Uterus (tissue), 2 donors: ENCODE measurements around the gene CLCN5.

Experiments
- POLR2A ChIP-seq, 2 donors: fragments of 450-650 bp; IDR thresholded peaks; one replicate each; pipeline ENCODE4 v1.6.1; 2016; ENCODE audit warnings: antibody characterized with exemption in 2 of 2, mild to moderate bottlenecking in 1 of 2, moderate library complexity in 1 of 2
- TF ChIP-seq, protein P1 (sequence below), 4 experiments: fragments of 200-600 bp in 2 of 4; fragments of 450-650 bp in 2 of 4; sonication (generic) in 2 of 4; IDR thresholded peaks; one replicate each; pipeline ENCODE4 v1.5.1; 2016 to 2019; ENCODE audit warnings: antibody characterized with exemption in 4 of 4, mild to moderate bottlenecking in 2 of 4, moderate library complexity in 1 of 4

DNA sequence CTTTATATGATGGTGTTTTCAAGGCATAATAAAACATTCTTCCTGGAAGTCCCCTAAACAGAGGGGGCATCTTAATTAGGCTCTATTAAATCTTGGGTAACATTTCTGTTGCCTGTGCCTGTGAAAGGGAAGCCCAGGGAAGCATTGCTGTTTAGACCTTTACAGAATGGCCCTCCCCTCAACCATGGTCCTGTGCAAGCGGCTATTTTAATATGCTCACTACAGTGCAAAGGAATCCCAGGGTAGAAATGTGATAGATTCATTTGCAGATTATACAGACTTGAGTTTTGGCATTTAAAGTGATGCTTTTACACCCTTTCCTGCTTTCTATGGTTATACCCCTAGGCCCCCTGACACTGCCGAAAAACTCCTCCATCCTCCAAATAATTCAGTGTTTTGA is 65.3 kb downstream of the CLCN5 start:
- TF ChIP-seq, protein P1, sequence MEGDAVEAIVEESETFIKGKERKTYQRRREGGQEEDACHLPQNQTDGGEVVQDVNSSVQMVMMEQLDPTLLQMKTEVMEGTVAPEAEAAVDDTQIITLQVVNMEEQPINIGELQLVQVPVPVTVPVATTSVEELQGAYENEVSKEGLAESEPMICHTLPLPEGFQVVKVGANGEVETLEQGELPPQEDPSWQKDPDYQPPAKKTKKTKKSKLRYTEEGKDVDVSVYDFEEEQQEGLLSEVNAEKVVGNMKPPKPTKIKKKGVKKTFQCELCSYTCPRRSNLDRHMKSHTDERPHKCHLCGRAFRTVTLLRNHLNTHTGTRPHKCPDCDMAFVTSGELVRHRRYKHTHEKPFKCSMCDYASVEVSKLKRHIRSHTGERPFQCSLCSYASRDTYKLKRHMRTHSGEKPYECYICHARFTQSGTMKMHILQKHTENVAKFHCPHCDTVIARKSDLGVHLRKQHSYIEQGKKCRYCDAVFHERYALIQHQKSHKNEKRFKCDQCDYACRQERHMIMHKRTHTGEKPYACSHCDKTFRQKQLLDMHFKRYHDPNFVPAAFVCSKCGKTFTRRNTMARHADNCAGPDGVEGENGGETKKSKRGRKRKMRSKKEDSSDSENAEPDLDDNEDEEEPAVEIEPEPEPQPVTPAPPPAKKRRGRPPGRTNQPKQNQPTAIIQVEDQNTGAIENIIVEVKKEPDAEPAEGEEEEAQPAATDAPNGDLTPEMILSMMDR (IDR thresholded peaks at IDR 0.05) = no peak
- no peak for TF ChIP-seq POLR2A (IDR thresholded peaks at IDR 0.05)
